GM10266 (cell line): ENCODE results near the gene TUT7.
"Not testable (repeated sequence)": the region's sequence is repeated elsewhere in the genome, so short reads cannot be mapped to it uniquely, and the experiment has no call there.

Source experiments
- DNase-seq: peaks from one replicate; pipeline ENCODE4 v3.0.0; 2012; ENCODE audit errors: extremely low spot score
- CTCF ChIP-seq: IDR thresholded peaks from 2 replicates; pipeline ENCODE4 v1.5.1; 2012; ENCODE audit warnings: mild to moderate bottlenecking, low read depth; ENCODE audit not compliant: control insufficient read depth, insufficient read depth; ENCODE audit errors: missing control alignments

TUT7 gene

GRCh38 chr9:86322973-86323644, 31.1 kb downstream of the TUT7 start:
- no peak for TF ChIP-seq CTCF
- DNase-seq = no peak

GRCh38 chr9:86321373-86321772, 32.8 kb downstream of the TUT7 start:
- no peak for DNase-seq
- no peak for TF ChIP-seq CTCF

- no peak for TF ChIP-seq CTCF
- no peak for DNase-seq
Measured at GRCh38 chr9:86318187-86318586, 36.0 kb downstream of the TUT7 start.

- no peak for DNase-seq
- TF ChIP-seq CTCF = no peak
Measured at GRCh38 chr9:86315078-86315477, 39.1 kb downstream of the TUT7 start.

- not testable (repeated sequence) for DNase-seq
Measured at GRCh38 chr9:86312959-86313358, 41.3 kb downstream of the TUT7 start.

- TF ChIP-seq CTCF = no peak
- no peak for DNase-seq
Measured at GRCh38 chr9:86308687-86309086, 45.5 kb downstream of the TUT7 start.

- no peak for TF ChIP-seq CTCF
Measured at GRCh38 chr9:86304236-86304730, 49.9 kb downstream of the TUT7 start.

More at GRCh38 chr9:86304236-86304730, 49.9 kb downstream of the TUT7 start:
- DNase-seq = no peak
